Thoracic aorta (tissue), 2 donors: ENCODE measurements around the gene EPN1. TPM values are rescaled to one million over a fixed set of nuclear protein-coding genes. Genes with fewer than 3 reads are reported as not detected.

Experiments used
- ATAC-seq: fragments of 150-250 bp; one replicate; pipeline ENCODE4 v1.8.0; 2017; ENCODE audit warnings: low read depth; ENCODE audit not compliant: insufficient number of reproducible peaks, low FRiP score
- DNase-seq: peaks from one replicate; pipeline ENCODE4 v3.0.0-alpha.2; 2020; ENCODE audit warnings: low spot score
- H3K27ac ChIP-seq, 2 donors: fragments of 200-600 bp; sonication (generic); 1 replicate in 1 of 2; 2 replicates in 1 of 2; pipeline ENCODE4 v1.5.1; 2016; ENCODE audit warnings: mild to moderate bottlenecking in 2 of 2, moderate library complexity in 2 of 2
- H3K27me3 ChIP-seq: fragments of 200-600 bp; sonication (generic); replicated peaks from 2 replicates; pipeline ENCODE4 v1.6.0; 2016; ENCODE audit warnings: mild to moderate bottlenecking; ENCODE audit not compliant: insufficient read depth
- H3K36me3 ChIP-seq: fragments of 200-600 bp; sonication (generic); one replicate; pipeline ENCODE4 v1.5.1; 2016
- H3K4me1 ChIP-seq, 2 donors: fragments of 200-600 bp; sonication (generic); 1 replicate in 1 of 2; 2 replicates in 1 of 2; pipeline versions ENCODE4 v1.5.1 to v1.6.0; 2016; ENCODE audit warnings: low read depth in 2 of 2, mild to moderate bottlenecking in 1 of 2; ENCODE audit not compliant: control insufficient read depth in 1 of 2
- H3K4me3 ChIP-seq: fragments of 200-600 bp; sonication (generic); 2 replicates; pipeline ENCODE4 v1.5.1; 2016; ENCODE audit warnings: mild to moderate bottlenecking
- H3K9me3 ChIP-seq: fragments of 200-600 bp; sonication (generic); 2 replicates; pipeline ENCODE4 v1.5.1; 2016
- total RNA-seq, 2 donors: library from RNA; depleted of rRNA; stranded (reverse); fragments of >200 nt; gene quantifications; one replicate each; pipeline versions ENCODE4 v1.1.0 to v1.2.3, GENCODE V29; 2016
- TF ChIP-seq, protein P1 (sequence below): fragments of 200-600 bp; sonication (generic); IDR thresholded peaks from one replicate; pipeline ENCODE4 v1.5.1; 2019; ENCODE audit warnings: antibody characterized with exemption

The EPN1 gene
- total RNA-seq, 2 donors from 2014 or later: 91.3 to 93.5 TPM

DNA sequence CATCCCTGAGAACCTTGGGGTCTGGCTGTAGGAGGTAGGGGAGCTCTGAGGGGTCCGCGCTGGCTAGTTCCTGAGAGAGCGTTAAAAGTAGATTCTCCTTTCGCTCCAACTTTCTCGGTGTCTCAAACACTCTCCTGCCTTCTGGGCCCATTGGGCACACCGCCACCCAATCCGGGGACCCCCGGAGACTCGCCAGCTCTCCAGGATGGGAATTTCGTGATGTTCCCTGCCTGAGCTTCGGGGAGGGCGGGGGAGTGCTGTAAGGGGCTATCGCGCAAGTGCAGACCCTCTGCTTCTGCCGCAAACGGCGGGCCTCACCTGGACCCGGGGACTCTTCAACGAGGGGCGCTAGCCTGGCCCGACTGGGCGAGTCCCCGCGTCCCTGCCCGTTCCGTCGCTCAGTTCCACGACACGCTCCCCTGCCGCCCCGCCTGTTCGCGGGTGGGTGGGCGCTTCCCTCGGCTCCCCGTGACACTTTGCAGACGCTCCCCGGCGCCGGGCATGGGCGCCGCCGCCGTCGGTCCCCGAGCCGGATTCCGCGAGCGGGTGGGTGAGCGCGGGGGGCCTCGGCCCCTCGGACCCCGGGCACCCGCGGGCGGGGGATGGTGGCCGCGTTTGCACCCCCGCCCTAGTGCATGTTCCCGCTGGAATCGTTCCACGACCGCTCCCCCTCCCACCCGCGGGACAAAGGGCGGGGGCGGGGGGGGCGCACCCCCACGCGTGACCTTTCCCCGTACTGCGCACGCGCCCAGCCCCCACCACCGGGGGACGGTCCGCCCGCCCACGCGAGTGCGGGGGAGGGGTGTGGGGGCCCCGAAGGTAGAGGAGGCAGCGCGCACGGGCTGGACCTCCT, 27.1 kb upstream of the EPN1 start, which contains the start of gene CCDC106:
Gene CCDC106, plus strand, starts transcription at position 481 of the 853 bp plus-strand sequence. CDS start 835 bp downstream, outside the sequence.
- TF ChIP-seq, protein P1, sequence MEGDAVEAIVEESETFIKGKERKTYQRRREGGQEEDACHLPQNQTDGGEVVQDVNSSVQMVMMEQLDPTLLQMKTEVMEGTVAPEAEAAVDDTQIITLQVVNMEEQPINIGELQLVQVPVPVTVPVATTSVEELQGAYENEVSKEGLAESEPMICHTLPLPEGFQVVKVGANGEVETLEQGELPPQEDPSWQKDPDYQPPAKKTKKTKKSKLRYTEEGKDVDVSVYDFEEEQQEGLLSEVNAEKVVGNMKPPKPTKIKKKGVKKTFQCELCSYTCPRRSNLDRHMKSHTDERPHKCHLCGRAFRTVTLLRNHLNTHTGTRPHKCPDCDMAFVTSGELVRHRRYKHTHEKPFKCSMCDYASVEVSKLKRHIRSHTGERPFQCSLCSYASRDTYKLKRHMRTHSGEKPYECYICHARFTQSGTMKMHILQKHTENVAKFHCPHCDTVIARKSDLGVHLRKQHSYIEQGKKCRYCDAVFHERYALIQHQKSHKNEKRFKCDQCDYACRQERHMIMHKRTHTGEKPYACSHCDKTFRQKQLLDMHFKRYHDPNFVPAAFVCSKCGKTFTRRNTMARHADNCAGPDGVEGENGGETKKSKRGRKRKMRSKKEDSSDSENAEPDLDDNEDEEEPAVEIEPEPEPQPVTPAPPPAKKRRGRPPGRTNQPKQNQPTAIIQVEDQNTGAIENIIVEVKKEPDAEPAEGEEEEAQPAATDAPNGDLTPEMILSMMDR: no peak
- DNase-seq (no peak), ATAC-seq (no peak)
- Histone ChIP-seq H3K27ac (peak within 1 kb of the TSS; percentile 42 to 77), H3K9me3 (no peaks in the 10 kb centered on the region), H3K27me3 (no peaks in the 10 kb centered on the region), H3K4me1 (peaks cover 32 to 47% of the 10 kb centered on the region in 2 donors), H3K36me3 (peaks cover 6% of the 10 kb centered on the region), H3K4me3 (peak within 1 kb of the TSS; percentile 96)

DNA sequence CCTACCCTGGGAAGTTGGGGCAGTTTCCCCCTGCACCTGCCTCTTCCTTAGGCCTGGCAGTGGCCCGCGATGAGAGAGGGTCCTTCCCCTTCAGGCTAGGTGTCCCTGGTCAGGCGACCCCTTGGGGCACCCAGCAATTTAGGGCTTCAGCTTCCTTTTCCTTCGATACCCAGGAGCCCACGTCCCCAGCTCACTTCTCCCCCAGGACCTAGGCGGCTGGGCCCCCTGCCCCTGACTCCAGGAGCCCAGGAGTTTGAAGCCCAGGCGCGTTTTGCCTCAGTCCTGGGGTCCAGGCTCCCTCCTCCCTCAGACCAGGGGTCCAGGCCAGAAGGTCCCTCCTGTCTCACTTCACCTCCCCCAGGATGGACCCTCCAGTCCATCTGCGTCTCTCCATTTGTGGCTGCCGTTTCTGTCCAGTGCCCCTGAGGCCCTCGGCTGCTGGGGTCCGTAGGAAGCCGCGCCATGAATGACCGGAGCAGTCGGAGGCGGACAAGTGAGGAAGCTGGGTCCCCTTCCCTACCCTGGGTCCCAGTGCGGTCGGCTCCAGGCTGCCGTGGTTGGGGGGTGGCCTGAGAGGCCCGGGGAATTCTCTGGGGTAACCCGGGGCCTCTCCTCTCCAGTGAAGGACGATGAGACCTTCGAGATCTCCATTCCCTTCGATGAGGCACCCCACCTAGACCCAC, 26.3 kb upstream of the EPN1 start:
- no peak for DNase-seq
- ATAC-seq: no peak
- TF ChIP-seq, protein P1: no peak
- H3K4me1 ChIP-seq: peaks cover 31 to 47% of the 10 kb centered on the region in 2 donors
- H3K27ac ChIP-seq: peak overlapping the region; percentile 42 to 77
- H3K9me3 ChIP-seq: no peaks in the 10 kb centered on the region
- H3K27me3 ChIP-seq: no peaks in the 10 kb centered on the region
- H3K4me3 ChIP-seq: peak overlapping the region; percentile 96
- peaks cover 6% of the 10 kb centered on the region for H3K36me3 ChIP-seq

DNA sequence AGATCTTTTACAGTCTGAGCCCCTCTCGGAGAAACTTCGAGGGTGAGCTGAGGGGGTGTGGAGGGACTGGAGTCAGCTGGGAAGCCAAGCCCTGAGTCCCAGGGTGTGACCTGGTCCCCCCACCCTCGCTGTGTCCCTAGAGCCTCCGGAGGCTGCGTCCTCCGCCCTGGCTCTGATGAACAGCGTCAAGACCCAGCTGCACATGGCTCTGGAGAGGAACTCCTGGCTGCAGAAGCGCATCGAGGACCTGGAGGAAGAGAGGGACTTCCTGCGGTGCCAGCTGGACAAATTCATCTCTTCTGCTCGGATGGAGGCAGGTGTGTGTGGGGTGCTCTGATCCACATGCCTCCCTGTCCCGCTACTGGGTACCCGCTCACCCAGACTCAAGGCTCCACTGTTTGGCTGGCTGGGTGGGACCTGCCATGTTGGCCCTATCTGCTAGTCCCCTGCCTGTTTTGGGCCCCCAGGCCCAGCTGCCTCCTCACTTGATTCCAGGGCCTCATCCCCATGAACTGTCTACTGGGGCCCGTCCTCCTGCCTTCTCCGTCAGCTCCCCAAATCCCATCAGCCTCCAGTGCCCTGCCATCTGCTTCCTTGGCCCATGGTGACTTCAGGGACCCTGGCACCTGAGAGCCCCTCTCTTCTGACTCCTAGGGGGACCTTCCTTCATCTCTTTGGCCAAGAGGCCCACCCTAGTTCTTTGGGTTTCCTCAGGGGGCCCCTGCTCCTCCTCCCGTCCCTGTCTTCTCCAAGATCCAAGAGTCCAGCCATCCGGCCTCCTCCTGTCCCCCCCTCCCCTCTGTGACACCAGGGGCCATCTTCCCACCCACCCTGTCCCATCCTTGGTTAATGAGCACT, 25.5 kb upstream of the EPN1 start:
- DNase-seq: no peak
- peak overlapping the region; percentile 42 to 77 for H3K27ac ChIP-seq
- peaks cover 6% of the 10 kb centered on the region for H3K36me3 ChIP-seq
- H3K9me3 ChIP-seq: no peaks in the 10 kb centered on the region
- ATAC-seq: no peak
- H3K27me3 ChIP-seq: no peaks in the 10 kb centered on the region
- H3K4me1 ChIP-seq: peaks cover 26 to 40% of the 10 kb centered on the region in 2 donors
- TF ChIP-seq, protein P1: no peak
- H3K4me3 ChIP-seq: peak overlapping the region; percentile 96

DNA sequence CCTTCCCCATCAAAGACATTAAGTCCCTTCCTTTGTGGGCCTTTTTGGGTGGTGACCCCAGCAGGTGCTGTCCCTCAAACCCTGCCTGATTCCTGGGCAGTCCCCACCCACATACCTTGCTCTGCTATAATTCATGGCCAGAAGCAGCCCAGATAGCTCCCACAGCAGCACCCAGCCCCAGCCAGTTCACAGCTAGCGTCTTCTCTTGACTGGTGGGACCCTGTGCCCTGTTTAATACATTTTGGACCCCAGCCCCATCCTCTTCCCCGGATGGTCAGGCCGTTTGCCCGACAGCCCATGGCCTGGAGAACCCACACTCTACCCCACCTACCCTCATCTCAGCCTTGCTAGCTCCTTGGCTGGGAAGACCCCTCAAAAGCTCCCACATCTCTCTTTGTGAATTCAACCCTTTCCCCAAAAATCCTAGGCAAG, 24.9 kb upstream of the EPN1 start:
- peaks cover 23 to 33% of the 10 kb centered on the region in 2 donors for H3K4me1 ChIP-seq
- no peak overlapping the region for H3K27ac ChIP-seq
- no peak for DNase-seq
- no peak for ATAC-seq
- TF ChIP-seq, protein P1: no peak
- H3K4me3 ChIP-seq: no peak overlapping the region
- H3K27me3 ChIP-seq: no peaks in the 10 kb centered on the region
- no peaks in the 10 kb centered on the region for H3K9me3 ChIP-seq
- peaks cover 4% of the 10 kb centered on the region for H3K36me3 ChIP-seq
